Activated CD4-positive, alpha-beta memory T cell treated with anti-CD3 and anti-CD28 coated beads for 36 hours (primary cell): ENCODE measurements around the gene ACTN3. TPM values are rescaled to one million over a fixed set of nuclear protein-coding genes. Genes with fewer than 3 reads are reported as not detected.
A peak's percentile ranks its signal among the peaks of the same experiment; 100 is the strongest.

Experiments used
- CTCF ChIA-PET: fragments of 350-600 bp; sonication (Branson Sonifier 250); formaldehyde crosslinking; loops from one replicate; lab custom pipeline; 2021; ENCODE audit warnings: antibody characterized with exemption, inconsistent platforms; lab: Charles Lee
- POLR2A ChIA-PET: fragments of 350-600 bp; sonication (Branson Sonifier 250); formaldehyde crosslinking; loops from one replicate; lab custom pipeline; 2021; ENCODE audit warnings: antibody characterized with exemption; lab: Charles Lee
- DNase-seq: peaks from one replicate; pipeline ENCODE4 v3.0.0-alpha.2; 2020
- H3K27ac Mint-ChIP-seq: one replicate; pipeline ENCODE4 v1.8.0; 2021; ENCODE audit warnings: mixed read lengths
- H3K27me3 Mint-ChIP-seq: one replicate; pipeline ENCODE4 v1.8.0; 2021; ENCODE audit warnings: mixed read lengths
- H3K36me3 Mint-ChIP-seq: one replicate; pipeline ENCODE4 v1.8.0; 2021; ENCODE audit warnings: mixed read lengths
- H3K4me1 Mint-ChIP-seq: one replicate; pipeline ENCODE4 v1.8.0; 2021; ENCODE audit warnings: low read depth, mixed read lengths
- H3K4me3 Mint-ChIP-seq: one replicate; pipeline ENCODE4 v1.8.0; 2021; ENCODE audit warnings: mild to moderate bottlenecking, mixed read lengths
- H3K9me3 Mint-ChIP-seq: one replicate; pipeline ENCODE4 v1.8.0; 2021; ENCODE audit warnings: mixed read lengths
- intact Hi-C: fragments of 100-400 bp; cut with micrococcal nuclease; formaldehyde crosslinking; loops from one replicate; pipeline ENCODE4 v1.15.1; 2023
- total RNA-seq, 2 experiments: library from RNA; stranded (reverse); gene quantifications; one replicate each; pipeline ENCODE4 v1.2.3, GENCODE V29; 2021

ACTN3 gene
- total RNA-seq, 2 experiments from 2014 or later = 0.15 to 0.24 TPM

DNA sequence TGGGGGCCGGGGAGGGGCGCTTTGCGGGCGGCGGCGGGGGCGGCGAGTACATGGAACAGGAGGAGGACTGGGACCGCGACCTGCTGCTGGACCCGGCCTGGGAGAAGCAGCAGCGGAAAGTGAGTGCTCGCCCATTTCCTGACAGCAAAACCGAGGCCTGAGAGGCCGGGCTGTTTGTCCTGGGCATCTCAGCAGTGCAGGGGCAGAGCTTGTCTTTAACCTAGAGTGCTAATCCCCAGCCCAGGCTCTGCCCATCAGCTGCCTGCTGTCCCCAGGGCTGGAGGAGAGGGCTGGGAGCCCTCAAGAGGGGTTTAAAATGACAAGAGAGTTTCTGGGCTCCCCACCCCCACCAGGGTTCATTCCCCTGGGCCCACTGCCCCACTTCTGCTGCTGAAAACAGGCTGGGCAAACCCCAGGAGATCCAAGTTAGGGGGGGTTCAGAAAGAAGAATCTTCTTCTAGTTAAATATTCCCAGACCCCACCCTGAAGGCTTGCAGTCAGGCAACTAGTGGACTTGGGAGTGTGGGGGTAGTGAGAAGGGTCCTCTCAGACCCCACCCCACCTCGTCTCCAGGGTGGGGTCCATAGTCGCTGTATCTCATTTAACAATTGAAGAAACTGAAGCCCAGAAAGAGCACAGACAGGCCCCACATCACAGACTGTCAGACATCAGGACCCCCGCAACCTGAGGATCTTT lies 411 bp downstream of the ACTN3 start:
- CTCF ChIA-PET = interaction anchor here (1.6 to 4.6 kb wide), 2 partner anchors 45 to 131 kb away, joined by 8 to 44 read pairs; partner anchors contain the start of genes CCDC87, CCS and RBM4B
- peak overlapping the region; percentile 80 for H3K4me3 Mint-ChIP-seq
- H3K4me1 Mint-ChIP-seq = peaks cover 14% of the 10 kb centered on the region
- POLR2A ChIA-PET = interaction anchor here (1.1 to 2.2 kb wide), 6 partner anchors 8 to 131 kb away, joined by 3 to 16 read pairs (median 4); partner anchors contain the start of genes CCDC87, PELI3, RBM4 and RBM4B
- no peak overlapping the region for H3K27ac Mint-ChIP-seq
- no peaks in the 10 kb centered on the region for H3K36me3 Mint-ChIP-seq
- no peaks in the 10 kb centered on the region for H3K27me3 Mint-ChIP-seq
- DNase-seq = no peak
- intact Hi-C loops = loop anchor here (1.0 to 5.0 kb wide), 6 partner anchors 46 to 295 kb away; partner anchors contain the start of genes CCDC87, CCS, DPP3 and RBM14
- no peaks in the 10 kb centered on the region for H3K9me3 Mint-ChIP-seq

- Mint-ChIP-seq H3K9me3 (no peaks in the 10 kb centered on the region), H3K4me3 (no peak overlapping the region), H3K36me3 (no peaks in the 10 kb centered on the region), H3K4me1 (peaks cover 14% of the 10 kb centered on the region), H3K27ac (no peak overlapping the region), H3K27me3 (no peaks in the 10 kb centered on the region)
- ChIA-PET POLR2A (no interaction called here), CTCF (no interaction called here)
- intact Hi-C loops = loop anchor here (2.0 to 5.0 kb wide), 3 partner anchors 45 to 295 kb away; partner anchors contain the start of genes CCDC87, CCS, RBM4 and RCE1
- no peak for DNase-seq
Measured at GRCh38 chr11:66547662-66548009, 933 bp downstream of the ACTN3 start.

DNA sequence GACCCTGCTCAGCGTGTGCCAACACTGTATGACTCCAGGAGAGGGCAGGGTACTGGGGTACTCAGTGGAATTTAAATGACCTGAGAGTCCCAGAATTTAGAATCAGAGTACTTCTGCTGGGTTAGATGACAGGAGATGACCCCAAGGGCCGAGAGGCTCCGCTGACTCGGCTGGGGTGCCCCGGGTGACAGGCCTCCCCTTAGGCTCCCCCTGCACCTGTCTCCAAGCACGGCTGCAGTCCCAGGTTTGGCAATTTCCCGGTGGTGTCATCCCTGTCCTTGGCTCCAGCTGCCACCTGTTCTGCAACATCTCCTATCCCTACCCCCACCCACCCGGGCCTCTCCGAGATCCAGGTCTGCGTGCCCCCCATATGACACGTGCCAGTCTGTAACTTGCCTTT lies 1.3 kb downstream of the ACTN3 start:
- ChIA-PET POLR2A (no interaction called here), CTCF (no interaction called here)
- no peaks in the 10 kb centered on the region for H3K9me3 Mint-ChIP-seq
- H3K4me3 Mint-ChIP-seq = no peak overlapping the region
- peaks cover 14% of the 10 kb centered on the region for H3K4me1 Mint-ChIP-seq
- no peak for DNase-seq
- no peaks in the 10 kb centered on the region for H3K27me3 Mint-ChIP-seq
- intact Hi-C loops = loop anchor here (5.0 kb wide), 1 partner anchor 294 kb away; the partner anchor contains the start of gene RCE1
- no peaks in the 10 kb centered on the region for H3K36me3 Mint-ChIP-seq
- H3K27ac Mint-ChIP-seq = no peak overlapping the region

DNA sequence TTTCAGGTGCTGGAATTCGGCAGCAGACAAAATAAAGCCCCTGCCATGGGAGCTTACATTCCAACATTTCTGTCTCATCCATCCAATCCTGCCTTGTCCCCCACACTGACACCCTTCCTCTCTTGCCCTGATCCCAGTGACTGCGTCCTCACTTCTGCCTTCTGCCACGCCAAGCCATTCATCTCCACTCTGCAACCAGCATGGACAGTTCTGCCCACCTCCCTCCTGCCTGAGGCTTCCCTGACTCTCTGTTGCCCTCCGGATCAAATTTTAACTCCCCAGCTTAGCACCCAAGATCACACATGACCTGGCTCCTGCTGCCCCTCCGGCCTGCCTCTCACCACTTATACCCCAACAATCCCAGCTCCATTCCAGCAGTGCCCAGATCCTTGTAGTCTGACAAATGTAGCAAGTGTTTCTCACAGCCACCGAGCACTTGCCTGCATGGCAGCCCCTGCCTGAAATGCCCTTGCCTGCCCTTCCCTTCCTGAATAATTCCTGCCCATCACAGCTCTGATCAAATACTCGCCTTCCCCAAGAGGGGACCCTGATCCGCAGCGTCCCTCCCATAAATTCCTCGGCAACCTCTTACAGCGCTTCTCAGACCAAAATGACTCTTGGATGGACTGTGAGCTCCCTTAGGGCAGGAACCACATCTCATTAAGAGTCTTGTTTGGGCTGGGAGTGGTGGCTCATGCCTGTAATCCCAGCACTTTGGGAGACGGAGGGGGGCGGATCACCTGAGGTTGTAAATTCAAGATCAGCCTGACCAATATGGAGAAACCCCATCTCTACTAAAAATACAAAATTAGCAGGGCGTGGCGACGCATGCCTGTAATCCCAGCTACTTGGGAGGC lies 2.3 kb downstream of the ACTN3 start:
- ChIA-PET CTCF (no interaction called here), POLR2A (no interaction called here)
- H3K36me3 Mint-ChIP-seq = no peaks in the 10 kb centered on the region
- H3K9me3 Mint-ChIP-seq = no peaks in the 10 kb centered on the region
- DNase-seq = no peak
- H3K27ac Mint-ChIP-seq = no peak overlapping the region
- intact Hi-C loops = loop anchor here (5.0 kb wide), 1 partner anchor 293 kb away; the partner anchor contains the start of gene RCE1
- H3K4me1 Mint-ChIP-seq = peaks cover 8% of the 10 kb centered on the region
- no peaks in the 10 kb centered on the region for H3K27me3 Mint-ChIP-seq
- no peak overlapping the region for H3K4me3 Mint-ChIP-seq

- H3K9me3 Mint-ChIP-seq = no peaks in the 10 kb centered on the region
- H3K36me3 Mint-ChIP-seq = no peaks in the 10 kb centered on the region
- CTCF ChIA-PET = no interaction called here
- intact Hi-C loops = loop anchor here (5.0 kb wide), 1 partner anchor 293 kb away; the partner anchor contains the start of gene RCE1
- H3K27me3 Mint-ChIP-seq = no peaks in the 10 kb centered on the region
- DNase-seq = no peak
- no peak overlapping the region for H3K27ac Mint-ChIP-seq
- H3K4me1 Mint-ChIP-seq = peaks cover 3% of the 10 kb centered on the region
- H3K4me3 Mint-ChIP-seq = no peak overlapping the region
- POLR2A ChIA-PET = no interaction called here
Measured at GRCh38 chr11:66549696-66550095, 3.0 kb downstream of the ACTN3 start.

- H3K4me3 Mint-ChIP-seq = no peak overlapping the region
- no peaks in the 10 kb centered on the region for H3K36me3 Mint-ChIP-seq
- H3K4me1 Mint-ChIP-seq = no peaks in the 10 kb centered on the region
- no peaks in the 10 kb centered on the region for H3K9me3 Mint-ChIP-seq
- ChIA-PET POLR2A (no interaction called here), CTCF (no interaction called here)
- intact Hi-C loops = no loop called here
- peaks cover under 1% of the 10 kb centered on the region for H3K27me3 Mint-ChIP-seq
- DNase-seq = no peak
- no peak overlapping the region for H3K27ac Mint-ChIP-seq
Measured at GRCh38 chr11:66550887-66551286, 4.2 kb downstream of the ACTN3 start.

DNA sequence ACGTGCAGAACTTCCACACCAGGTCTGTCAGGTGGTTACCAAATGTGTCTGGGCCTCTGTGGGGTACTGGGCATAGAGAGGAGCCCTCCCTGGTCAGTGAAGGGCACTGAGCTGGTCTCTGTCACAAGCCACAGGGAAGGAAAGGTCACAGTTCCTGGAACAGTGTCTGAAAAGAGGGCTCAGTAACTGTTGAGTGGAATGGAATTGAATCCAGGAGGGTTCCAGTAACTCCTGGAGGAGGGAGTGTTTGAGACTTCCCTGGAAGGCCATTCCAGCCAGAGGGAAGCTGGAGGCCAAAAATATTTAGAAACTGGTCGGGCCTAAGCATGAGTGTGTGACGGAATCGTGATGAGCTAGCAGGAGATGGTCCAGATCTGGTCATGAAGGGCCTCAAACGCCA lies 7.9 kb downstream of the ACTN3 start:
- H3K4me1 Mint-ChIP-seq = no peaks in the 10 kb centered on the region
- ChIA-PET CTCF (interaction anchor here (1.6 kb wide), 1 partner anchor 9 kb away, joined by 5 read pairs; the partner anchor contains the start of gene ZDHHC24), POLR2A (interaction anchor here (0.7 to 1.0 kb wide), 2 partner anchors 8 to 850 kb away, joined by 3 read pairs; partner anchors contain the start of genes ACTN3 and ZDHHC24)
- no peak overlapping the region for H3K27ac Mint-ChIP-seq
- intact Hi-C loops = no loop called here
- H3K4me3 Mint-ChIP-seq = no peak overlapping the region
- no peaks in the 10 kb centered on the region for H3K9me3 Mint-ChIP-seq
- no peaks in the 10 kb centered on the region for H3K36me3 Mint-ChIP-seq
- peaks cover 8% of the 10 kb centered on the region for H3K27me3 Mint-ChIP-seq
- no peak for DNase-seq

DNA sequence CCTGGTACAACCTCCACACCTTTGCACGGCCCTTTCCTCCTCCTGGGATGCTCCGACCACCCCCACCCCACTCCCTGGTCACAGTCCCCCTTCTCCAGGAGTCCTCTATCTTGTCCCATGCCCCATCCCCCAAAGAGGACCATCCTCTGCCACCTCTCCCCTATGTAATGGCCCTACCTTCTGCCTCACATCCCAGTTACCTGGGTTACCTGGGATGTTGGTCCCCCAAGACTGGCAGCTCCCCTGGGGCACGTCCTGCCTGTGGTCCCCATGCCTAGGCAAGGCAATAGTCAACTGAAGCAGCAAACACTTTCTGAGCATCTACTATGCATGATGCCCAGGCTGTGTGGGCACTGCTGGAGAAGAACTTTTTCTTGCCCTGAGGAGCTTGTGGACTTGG lies 8.7 kb downstream of the ACTN3 start:
- no peaks in the 10 kb centered on the region for H3K9me3 Mint-ChIP-seq
- CTCF ChIA-PET = interaction anchor here (1.6 kb wide), 1 partner anchor 10 kb away, joined by 5 read pairs; the partner anchor contains the start of gene ZDHHC24

DNA sequence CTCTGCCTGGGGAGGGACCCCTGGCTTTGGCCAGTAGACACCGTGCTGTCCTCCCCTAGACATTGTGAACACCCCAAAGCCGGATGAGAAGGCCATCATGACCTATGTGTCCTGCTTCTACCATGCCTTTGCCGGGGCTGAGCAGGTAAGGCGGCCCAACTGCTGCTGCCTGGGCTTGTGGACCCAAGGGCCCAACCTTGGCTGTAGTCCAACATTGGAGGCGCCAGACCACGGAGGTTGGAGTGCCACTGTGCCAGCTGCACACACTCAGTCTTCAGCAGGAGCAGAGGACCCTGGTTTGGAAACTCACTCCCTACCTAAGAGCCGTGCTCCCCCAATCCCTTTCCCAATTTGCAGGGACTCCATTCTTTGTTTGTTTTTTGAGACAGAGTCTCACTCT lies 9.4 kb downstream of the ACTN3 start:
- Mint-ChIP-seq H3K9me3 (no peaks in the 10 kb centered on the region), H3K27me3 (peaks cover 8% of the 10 kb centered on the region), H3K4me3 (no peak overlapping the region), H3K36me3 (no peaks in the 10 kb centered on the region), H3K27ac (no peak overlapping the region), H3K4me1 (no peaks in the 10 kb centered on the region)
- DNase-seq = no peak
- ChIA-PET CTCF (no interaction called here), POLR2A (no interaction called here)
- intact Hi-C loops = no loop called here

More for the DNA sequence above, 8.7 kb downstream of the ACTN3 start:
- DNase-seq = no peak
- Mint-ChIP-seq H3K27ac (no peak overlapping the region), H3K27me3 (peaks cover 8% of the 10 kb centered on the region), H3K4me1 (no peaks in the 10 kb centered on the region), H3K4me3 (no peak overlapping the region), H3K36me3 (no peaks in the 10 kb centered on the region)
- intact Hi-C loops = no loop called here
- POLR2A ChIA-PET = interaction anchor here (1.0 kb wide), 1 partner anchor 9 kb away, joined by 3 read pairs; the partner anchor contains the start of genes ACTN3 and ZDHHC24

DNA sequence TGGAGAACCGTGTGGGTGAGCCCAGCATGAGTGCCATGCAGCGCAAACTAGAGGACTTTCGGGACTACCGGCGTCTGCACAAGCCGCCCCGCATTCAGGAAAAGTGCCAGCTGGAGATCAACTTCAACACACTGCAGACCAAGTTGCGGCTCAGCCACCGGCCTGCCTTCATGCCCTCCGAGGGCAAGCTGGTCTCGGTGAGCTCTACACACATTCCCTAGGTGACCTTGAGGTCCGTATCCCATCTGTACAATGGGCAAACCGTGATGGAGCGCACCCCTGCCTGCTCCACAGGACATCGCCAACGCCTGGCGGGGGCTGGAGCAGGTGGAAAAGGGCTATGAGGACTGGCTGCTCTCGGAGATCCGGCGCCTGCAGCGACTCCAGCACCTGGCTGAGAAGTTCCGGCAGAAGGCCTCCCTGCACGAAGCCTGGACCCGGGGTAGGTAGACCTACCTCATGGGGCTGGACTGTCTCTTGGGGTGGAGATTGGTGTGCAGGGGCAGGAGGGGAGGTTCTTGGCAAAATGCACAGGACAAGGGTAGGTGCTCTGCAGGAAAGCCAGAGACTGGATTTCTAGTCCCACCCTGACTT lies 11.1 kb downstream of the ACTN3 start:
- CTCF ChIA-PET = interaction anchor here (0.8 kb wide), 1 partner anchor 169 kb away, joined by 3 read pairs; no protein-coding TSS in a partner anchor
- H3K9me3 Mint-ChIP-seq = no peaks in the 10 kb centered on the region
- POLR2A ChIA-PET = no interaction called here

GRCh38 chr11:66559142-66559865 lies 12.6 kb downstream of the ACTN3 start:
- Mint-ChIP-seq H3K36me3 (no peaks in the 10 kb centered on the region), H3K27ac (no peak overlapping the region), H3K4me3 (no peak overlapping the region), H3K4me1 (no peaks in the 10 kb centered on the region), H3K27me3 (peaks cover 8% of the 10 kb centered on the region), H3K9me3 (no peaks in the 10 kb centered on the region)
- POLR2A ChIA-PET = no interaction called here
- DNase-seq = peak; percentile 40
- CTCF ChIA-PET = interaction anchor here (0.6 to 1.4 kb wide), 2 partner anchors 119 to 839 kb away, joined by 3 read pairs; partner anchors contain the start of genes RBM4B and RNASEH2C
- intact Hi-C loops = no loop called here

More for the DNA sequence above, 11.1 kb downstream of the ACTN3 start:
- no peak for DNase-seq
- Mint-ChIP-seq H3K27me3 (peaks cover 8% of the 10 kb centered on the region), H3K4me1 (no peaks in the 10 kb centered on the region), H3K27ac (no peak overlapping the region), H3K36me3 (no peaks in the 10 kb centered on the region), H3K4me3 (no peak overlapping the region)
- intact Hi-C loops = no loop called here
